ENCODE results near the gene GCKR. TPM values are rescaled to one million over a fixed set of nuclear protein-coding genes. Genes with fewer than 3 reads are reported as not detected.

The GCKR gene
- not detected in 2 replicates for total RNA-seq

GRCh38 chr2:27496357-27497287 lies at the start of gene GCKR:
GCKR (plus strand) TSS chr2:27496839; CDS start chr2:27496905, 66 bp downstream.

GRCh38 chr2:27489498-27490397 lies 6.9 kb upstream of the GCKR start, which contains the start of gene IFT172:
IFT172 (minus strand) TSS chr2:27489743; CDS start chr2:27489653, 90 bp downstream.

GRCh38 chr2:27494944-27495554 lies 1.6 kb upstream of the GCKR start, which contains the start of gene FNDC4:
FNDC4 (minus strand) TSS chr2:27495200; CDS start chr2:27494679, 521 bp downstream.

Other genes starting within 250 kb of the GCKR start
- not detected in 2 replicates for gene SLC30A3, start 233.8 kb upstream of the GCKR start, total RNA-seq
- gene DNAJC5G, start 221.4 kb upstream of the GCKR start, total RNA-seq, result not detected in 2 replicates
- gene TRIM54, start 214.4 kb upstream of the GCKR start, total RNA-seq, result not detected in 2 replicates
- 0.23 and 2.1 TPM in 2 replicates for gene UCN, start 188.4 kb upstream of the GCKR start, total RNA-seq
- 96.3 and 110 TPM in 2 replicates for gene MPV17, start 173.7 kb upstream of the GCKR start, total RNA-seq
- 34.4 and 42.2 TPM in 2 replicates for gene GTF3C2, start 140.1 kb upstream of the GCKR start, total RNA-seq
- 22.7 and 35.1 TPM in 2 replicates for gene EIF2B4, start 126.5 kb upstream of the GCKR start, total RNA-seq
- 98.4 and 103 TPM in 2 replicates for gene SNX17, start 126.2 kb upstream of the GCKR start, total RNA-seq
- 9.4 and 15.5 TPM in 2 replicates for gene ZNF513, start 116.1 kb upstream of the GCKR start, total RNA-seq
- gene PPM1G, start 87.2 kb upstream of the GCKR start, total RNA-seq, result 100 and 162 TPM in 2 replicates
- gene NRBP1, start 68.2 kb upstream of the GCKR start, total RNA-seq, result 63.0 and 80.8 TPM in 2 replicates
- gene KRTCAP3, start 54.5 kb upstream of the GCKR start, total RNA-seq, result 29.4 and 52.9 TPM in 2 replicates
- gene IFT172, start 7.1 kb upstream of the GCKR start, total RNA-seq, result 6.1 and 6.4 TPM in 2 replicates
- 11.5 and 20.4 TPM in 2 replicates for gene FNDC4, start 1.6 kb upstream of the GCKR start, total RNA-seq
- 11.6 and 30.7 TPM in 2 replicates for gene ZNF512, start 86.2 kb downstream of the GCKR start, total RNA-seq
- gene CCDC121, start 132.2 kb downstream of the GCKR start, total RNA-seq, result 0.84 and 1.0 TPM in 2 replicates
- 56.7 and 56.8 TPM in 2 replicates for gene GPN1, start 132.2 kb downstream of the GCKR start, total RNA-seq
- gene SUPT7L, start 166.8 kb downstream of the GCKR start, total RNA-seq, result 18.2 and 18.7 TPM in 2 replicates
- gene SLC4A1AP, start 167.1 kb downstream of the GCKR start, total RNA-seq, result 15.6 and 25.1 TPM in 2 replicates